Choroid plexus epithelial cell (primary cell): ENCODE results near the gene ACYP1.
A peak's percentile ranks its signal among the peaks of the same experiment; 100 is the strongest.

Experiments used
- DNase-seq: peaks from one replicate; pipeline ENCODE4 v3.0.0-alpha.2; 2010; ENCODE audit warnings: low read depth
- H3K4me3 ChIP-seq: 2 replicates; pipeline ENCODE4 v1.5.1; 2011; ENCODE audit warnings: low read depth, mild to moderate bottlenecking, control low read depth, low read length, moderate library complexity
- TF ChIP-seq, protein P1 (sequence below): conservative IDR thresholded peaks from 2 replicates; pipeline ENCODE4 v1.5.1; 2011; ENCODE audit warnings: low read depth, mild to moderate bottlenecking, control low read depth, inconsistent platforms, low read length, moderate library complexity

The ACYP1 gene

GRCh38 chr14:75030147-75030546, 33.7 kb downstream of the ACYP1 start:
- TF ChIP-seq, protein P1, sequence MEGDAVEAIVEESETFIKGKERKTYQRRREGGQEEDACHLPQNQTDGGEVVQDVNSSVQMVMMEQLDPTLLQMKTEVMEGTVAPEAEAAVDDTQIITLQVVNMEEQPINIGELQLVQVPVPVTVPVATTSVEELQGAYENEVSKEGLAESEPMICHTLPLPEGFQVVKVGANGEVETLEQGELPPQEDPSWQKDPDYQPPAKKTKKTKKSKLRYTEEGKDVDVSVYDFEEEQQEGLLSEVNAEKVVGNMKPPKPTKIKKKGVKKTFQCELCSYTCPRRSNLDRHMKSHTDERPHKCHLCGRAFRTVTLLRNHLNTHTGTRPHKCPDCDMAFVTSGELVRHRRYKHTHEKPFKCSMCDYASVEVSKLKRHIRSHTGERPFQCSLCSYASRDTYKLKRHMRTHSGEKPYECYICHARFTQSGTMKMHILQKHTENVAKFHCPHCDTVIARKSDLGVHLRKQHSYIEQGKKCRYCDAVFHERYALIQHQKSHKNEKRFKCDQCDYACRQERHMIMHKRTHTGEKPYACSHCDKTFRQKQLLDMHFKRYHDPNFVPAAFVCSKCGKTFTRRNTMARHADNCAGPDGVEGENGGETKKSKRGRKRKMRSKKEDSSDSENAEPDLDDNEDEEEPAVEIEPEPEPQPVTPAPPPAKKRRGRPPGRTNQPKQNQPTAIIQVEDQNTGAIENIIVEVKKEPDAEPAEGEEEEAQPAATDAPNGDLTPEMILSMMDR = no peak
- no peak overlapping the region for H3K4me3 ChIP-seq
- DNase-seq = no peak

GRCh38 chr14:75025876-75026275, 37.9 kb downstream of the ACYP1 start:
- TF ChIP-seq, protein P1 = no peak
- H3K4me3 ChIP-seq = no peak overlapping the region
- no peak for DNase-seq

GRCh38 chr14:75025082-75025481, 38.7 kb downstream of the ACYP1 start:
- peak; percentile 62 for DNase-seq
- TF ChIP-seq, protein P1 = no peak
- H3K4me3 ChIP-seq = no peak overlapping the region

- TF ChIP-seq, protein P1 = no peak
- DNase-seq = peak; percentile 47
- no peak overlapping the region for H3K4me3 ChIP-seq
Measured at GRCh38 chr14:75023108-75023507, 40.7 kb downstream of the ACYP1 start.

DNA sequence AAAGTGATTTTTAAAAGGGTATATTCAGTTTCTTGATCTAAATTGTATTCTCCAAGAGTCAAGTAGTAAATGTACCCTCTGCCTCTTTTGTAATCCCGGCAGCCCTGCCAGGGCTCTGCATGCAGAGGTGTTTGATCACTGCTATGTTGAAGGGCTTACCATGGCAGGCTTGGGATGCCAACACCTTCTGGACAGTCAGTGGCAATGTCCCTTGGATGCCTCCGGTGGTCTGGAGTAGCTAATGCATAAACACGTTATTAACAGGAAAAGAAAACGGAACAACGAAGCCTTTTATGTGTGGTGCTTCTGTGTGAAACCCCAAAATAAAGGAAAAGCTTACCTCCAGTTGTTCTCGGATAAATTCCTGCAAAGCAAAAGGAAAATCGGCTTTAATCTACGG, 41.2 kb downstream of the ACYP1 start:
- no peak overlapping the region for H3K4me3 ChIP-seq
- peak; percentile 47 for DNase-seq

DNA sequence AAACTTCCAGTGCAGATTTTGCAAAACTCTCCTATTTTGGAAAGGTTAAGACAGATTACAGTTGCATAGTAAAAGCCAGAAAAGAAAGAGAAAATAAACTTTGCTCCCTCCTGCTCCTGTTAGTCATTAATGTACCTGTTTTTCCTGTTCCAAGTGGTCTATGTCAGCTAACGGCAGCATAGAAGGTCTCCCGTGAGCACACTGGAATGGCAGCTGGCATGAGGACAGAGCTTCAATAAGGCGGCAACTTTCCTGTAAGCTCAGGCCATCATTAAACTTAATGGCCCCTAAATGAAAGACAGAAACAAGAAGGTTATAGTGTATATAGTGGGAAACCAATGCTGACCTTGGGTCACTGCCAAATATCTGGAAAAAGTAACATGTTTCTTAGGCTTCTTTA, 45.1 kb downstream of the ACYP1 start:
- TF ChIP-seq, protein P1 = no peak
- no peak overlapping the region for H3K4me3 ChIP-seq
- no peak for DNase-seq

More for the DNA sequence above, 41.2 kb downstream of the ACYP1 start:
- TF ChIP-seq, protein P1 = peak; percentile 66

DNA sequence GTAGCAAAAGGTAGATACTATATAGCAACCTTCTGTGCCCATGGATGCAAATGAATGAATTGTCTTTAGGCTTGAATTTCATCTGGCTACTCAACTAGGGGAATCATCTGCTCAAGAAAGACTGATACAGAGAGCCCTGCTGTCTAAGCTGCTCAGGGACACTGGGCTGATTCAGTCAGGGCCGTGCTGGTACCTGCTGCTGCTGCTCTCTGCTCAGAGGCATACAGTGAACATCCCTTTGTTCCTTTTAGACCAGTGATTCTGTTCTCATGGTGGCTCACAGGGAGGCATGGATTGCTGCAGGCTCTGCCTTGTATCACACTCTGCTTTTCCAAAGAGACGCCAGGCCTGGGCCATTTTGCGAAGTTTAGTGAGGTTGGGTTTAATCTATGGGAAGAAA, 47.0 kb downstream of the ACYP1 start:
- DNase-seq = no peak
- TF ChIP-seq, protein P1 = no peak
- no peak overlapping the region for H3K4me3 ChIP-seq
